NB4 (cell line): ENCODE data around the gene UBE2QL1.

ENCODE experiments used
- POLR2A ChIP-seq: IDR thresholded peaks from 2 replicates; pipeline ENCODE4 v1.6.1; 2011; ENCODE audit warnings: mild to moderate bottlenecking; ENCODE audit not compliant: insufficient read length; ENCODE audit errors: extremely low read depth
- TF ChIP-seq, protein P1 (sequence below): IDR thresholded peaks from one replicate; pipeline ENCODE4 v1.5.1; 2012; ENCODE audit warnings: low read depth, low read length

- TF ChIP-seq, protein P1, sequence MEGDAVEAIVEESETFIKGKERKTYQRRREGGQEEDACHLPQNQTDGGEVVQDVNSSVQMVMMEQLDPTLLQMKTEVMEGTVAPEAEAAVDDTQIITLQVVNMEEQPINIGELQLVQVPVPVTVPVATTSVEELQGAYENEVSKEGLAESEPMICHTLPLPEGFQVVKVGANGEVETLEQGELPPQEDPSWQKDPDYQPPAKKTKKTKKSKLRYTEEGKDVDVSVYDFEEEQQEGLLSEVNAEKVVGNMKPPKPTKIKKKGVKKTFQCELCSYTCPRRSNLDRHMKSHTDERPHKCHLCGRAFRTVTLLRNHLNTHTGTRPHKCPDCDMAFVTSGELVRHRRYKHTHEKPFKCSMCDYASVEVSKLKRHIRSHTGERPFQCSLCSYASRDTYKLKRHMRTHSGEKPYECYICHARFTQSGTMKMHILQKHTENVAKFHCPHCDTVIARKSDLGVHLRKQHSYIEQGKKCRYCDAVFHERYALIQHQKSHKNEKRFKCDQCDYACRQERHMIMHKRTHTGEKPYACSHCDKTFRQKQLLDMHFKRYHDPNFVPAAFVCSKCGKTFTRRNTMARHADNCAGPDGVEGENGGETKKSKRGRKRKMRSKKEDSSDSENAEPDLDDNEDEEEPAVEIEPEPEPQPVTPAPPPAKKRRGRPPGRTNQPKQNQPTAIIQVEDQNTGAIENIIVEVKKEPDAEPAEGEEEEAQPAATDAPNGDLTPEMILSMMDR, result no peak
- no peak for TF ChIP-seq POLR2A
These were observed 76.8 kb downstream of the UBE2QL1 start for GRCh38 chr5:6525422-6525821.
